Tibial nerve (tissue), 3 donors: Measurements from ENCODE around the gene LGR6.

Experiments
- CTCF ChIP-seq, 5 experiments: fragments of 200-600 bp in 3 of 5; fragments of 450-650 bp in 2 of 5; sonication (generic) in 3 of 5; IDR thresholded peaks; one replicate each; pipeline ENCODE4 v1.5.1; 2016 to 2019; ENCODE audit warnings: antibody characterized with exemption in 5 of 5, mild to moderate bottlenecking in 3 of 5, moderate library complexity in 2 of 5
- POLR2A ChIP-seq, 2 donors: fragments of 450-650 bp; IDR thresholded peaks; one replicate each; pipeline ENCODE4 v1.6.1; 2017; ENCODE audit warnings: antibody characterized with exemption in 2 of 2, mild to moderate bottlenecking in 2 of 2, moderate library complexity in 2 of 2

- no peak for TF ChIP-seq CTCF (IDR thresholded peaks at IDR 0.05)
- TF ChIP-seq POLR2A (IDR thresholded peaks at IDR 0.05) = no peak
Observed at GRCh38 chr1:202291001-202291400, 97.4 kb downstream of the LGR6 start.
